HEK293T (cell line): Measurements from ENCODE around the gene TMPRSS6.

Source experiments
- ELF4 ChIP-seq: fragments of 450-650 bp; IDR thresholded peaks from 2 replicates; pipeline ENCODE4 v1.6.1; 2017; ENCODE audit warnings: antibody characterized with exemption
- FOXA1 ChIP-seq: fragments of 450-650 bp; IDR thresholded peaks from 2 replicates; pipeline ENCODE4 v1.6.1; 2016; ENCODE audit warnings: mild to moderate bottlenecking
- SP1 ChIP-seq: fragments of 450-650 bp; IDR thresholded peaks from 2 replicates; pipeline ENCODE4 v1.6.1; 2017
- TARDBP ChIP-seq: fragments of 450-650 bp; IDR thresholded peaks from 2 replicates; pipeline ENCODE4 v1.6.1; 2016

- TF ChIP-seq ELF4 (no peak), SP1 (no peak), TARDBP (no peak), FOXA1 (no peak)
Measured at GRCh38 chr22:37063431-37064420, 45.8 kb downstream of the TMPRSS6 start.
